H1 (cell line): Measurements from ENCODE around the gene NSDHL. TPM values are rescaled to one million over a fixed set of nuclear protein-coding genes. Genes with fewer than 3 reads are reported as not detected.

Source experiments
- CTCF ChIA-PET: fragments of 300-600 bp; sonication (Branson Sonifier 250); formaldehyde crosslinking; loops from one replicate; lab custom pipeline; 2021; ENCODE audit not compliant: partially characterized antibody; lab: Charles Lee
- POLR2A ChIA-PET: fragments of 300-600 bp; sonication (Branson Sonifier 250); formaldehyde crosslinking; loops from one replicate; lab custom pipeline; 2021; ENCODE audit warnings: inconsistent platforms; ENCODE audit not compliant: partially characterized antibody; lab: Charles Lee
- DNase-seq, 2 experiments: peaks; one replicate each; pipeline versions ENCODE4 v3.0.0 to v3.0.0-alpha.2; 2010 to 2022; ENCODE audit warnings: low spot score in 2 of 2, low read depth in 1 of 2, mixed read lengths in 1 of 2
- FAIRE-seq: peaks from 2 replicates; lab custom pipeline; 2011; peaks lifted over from hg19 to GRCh38; lab: Jason Lieb, UNC
- H2AFZ ChIP-seq: 2 replicates; pipeline ENCODE4 v1.8.1; 2012; ENCODE audit warnings: low read length, inconsistent platforms
- H2AK5ac ChIP-seq: 2 replicates; pipeline ENCODE4 v1.6.1; 2013; ENCODE audit warnings: low read depth, low read length
- H2BK120ac ChIP-seq: replicated peaks from 2 replicates; pipeline ENCODE3; 2013; ENCODE audit warnings: low read depth, low read length, inconsistent platforms
- H2BK12ac ChIP-seq: 2 replicates; pipeline ENCODE4 v1.6.1; 2013; ENCODE audit warnings: low read depth, low read length
- H2BK15ac ChIP-seq: 2 replicates; pipeline ENCODE4 v1.6.1; 2013; ENCODE audit warnings: low read length
- H2BK20ac ChIP-seq: 2 replicates; pipeline ENCODE4 v1.6.1; 2013; ENCODE audit warnings: low read length
- H2BK5ac ChIP-seq: 2 replicates; pipeline ENCODE4 v1.6.1; 2013; ENCODE audit warnings: low read depth, low read length
- H3K14ac ChIP-seq: 2 replicates; pipeline ENCODE4 v1.6.1; 2013; ENCODE audit warnings: inconsistent platforms; ENCODE audit not compliant: insufficient read length
- H3K18ac ChIP-seq: 2 replicates; pipeline ENCODE4 v1.6.1; 2013; ENCODE audit warnings: low read length; ENCODE audit errors: extremely low read depth
- H3K23ac ChIP-seq: 2 replicates; pipeline ENCODE4 v1.6.1; 2013; ENCODE audit warnings: inconsistent platforms; ENCODE audit not compliant: insufficient read length
- H3K23me2 ChIP-seq: 2 replicates; pipeline ENCODE4 v1.6.1; 2013; ENCODE audit warnings: low read depth, low read length
- H3K27ac ChIP-seq: 2 replicates; pipeline ENCODE4 v1.6.1; 2011; ENCODE audit warnings: low read depth, low read length, inconsistent platforms
- H3K27me3 ChIP-seq, 4 experiments: replicated peaks in 1 of 4; 1 replicate in 1 of 4; 2 replicates in 3 of 4; pipeline versions ENCODE4 v1.6.1 to v1.8.1; 2011 to 2013; ENCODE audit warnings: low read length in 3 of 4, mild to moderate bottlenecking in 3 of 4, inconsistent platforms in 2 of 4, mixed read lengths in 2 of 4, moderate library complexity in 1 of 4; ENCODE audit not compliant: control insufficient read depth in 3 of 4, insufficient read depth in 3 of 4; ENCODE audit errors: extremely low read depth in 1 of 4
- H3K36me3 ChIP-seq, 4 experiments: 2 replicates each; pipeline versions ENCODE4 v1.6.1 to v1.8.1; 2011 to 2013; ENCODE audit warnings: mild to moderate bottlenecking in 4 of 4, low read length in 3 of 4, moderate library complexity in 2 of 4, control low read depth in 1 of 4, inconsistent platforms in 1 of 4; ENCODE audit not compliant: insufficient read depth in 4 of 4, control insufficient read depth in 2 of 4
- H3K4ac ChIP-seq: replicated peaks from 2 replicates; pipeline ENCODE3; 2013; ENCODE audit warnings: low read length, low read depth, mixed read lengths, inconsistent platforms; ENCODE audit not compliant: insufficient read length
- H3K4me1 ChIP-seq, 4 experiments: replicated peaks in 1 of 4; 1 replicate in 1 of 4; 2 replicates in 3 of 4; pipeline versions ENCODE4 v1.6.1 to v1.8.1; 2011 to 2013; ENCODE audit warnings: low read length in 3 of 4, inconsistent platforms in 2 of 4, mixed read lengths in 1 of 4; ENCODE audit not compliant: insufficient read depth in 4 of 4, control insufficient read depth in 3 of 4
- H3K4me2 ChIP-seq, 2 experiments: 2 replicates each; pipeline versions ENCODE4 v1.6.1 to v1.8.1; 2011 to 2013; ENCODE audit warnings: low read depth in 2 of 2, low read length in 2 of 2, control low read depth in 1 of 2, inconsistent platforms in 1 of 2, mild to moderate bottlenecking in 1 of 2; ENCODE audit not compliant: insufficient read depth in 1 of 2
- H3K4me3 ChIP-seq, 4 experiments: fragments of 200-600, 300-600 bp in 1 of 4; sonication (generic), shearing (Covaris generic), sonication (Bioruptor Twin) in 1 of 4; 2 replicates each; pipeline versions ENCODE4 v1.5.1 to v1.8.1; 2011 to 2016; ENCODE audit warnings: low read length in 4 of 4, low read depth in 3 of 4, control low read depth in 2 of 4, inconsistent platforms in 2 of 4, mild to moderate bottlenecking in 2 of 4, mixed read lengths in 1 of 4, moderate library complexity in 1 of 4; ENCODE audit not compliant: insufficient read depth in 2 of 4; ENCODE audit errors: extremely low read depth in 1 of 4
- H3K56ac ChIP-seq: replicated peaks from 2 replicates; pipeline ENCODE3; 2013; ENCODE audit warnings: low read depth, mild to moderate bottlenecking, mixed read lengths, low read length, inconsistent platforms; ENCODE audit not compliant: insufficient read length
- H3K79me1 ChIP-seq: 2 replicates; pipeline ENCODE4 v1.6.1; 2013; ENCODE audit warnings: low read depth, low read length, control low read depth
- H3K79me2 ChIP-seq, 2 experiments: 2 replicates each; pipeline versions ENCODE4 v1.6.1 to v1.8.1; 2012 to 2013; ENCODE audit warnings: low read length in 2 of 2, mild to moderate bottlenecking in 2 of 2, inconsistent platforms in 1 of 2; ENCODE audit not compliant: insufficient read depth in 2 of 2, control insufficient read depth in 1 of 2
- H3K9ac ChIP-seq, 4 experiments: replicated peaks in 1 of 4; 1 replicate in 1 of 4; 2 replicates in 3 of 4; pipeline versions ENCODE4 v1.6.1 to v1.8.1; 2011 to 2013; ENCODE audit warnings: low read depth in 3 of 4, low read length in 3 of 4, control low read depth in 2 of 4, mild to moderate bottlenecking in 2 of 4, moderate library complexity in 2 of 4, inconsistent platforms in 1 of 4; ENCODE audit errors: extremely low read depth in 1 of 4
- H3K9me3 ChIP-seq, 2 experiments: 2 replicates each; pipeline versions ENCODE4 v1.6.1 to v1.8.1; 2012 to 2013; ENCODE audit warnings: mild to moderate bottlenecking in 2 of 2, moderate library complexity in 2 of 2, control low read depth in 1 of 2, inconsistent platforms in 1 of 2, low read depth in 1 of 2, low read length in 1 of 2, mixed read lengths in 1 of 2; ENCODE audit not compliant: insufficient read depth in 2 of 2
- H4K20me1 ChIP-seq, 2 experiments: replicated peaks in 1 of 2; 2 replicates each; pipeline versions ENCODE3 to v1.8.1; 2011 to 2013; ENCODE audit warnings: inconsistent platforms in 2 of 2, low read length in 2 of 2, mild to moderate bottlenecking in 1 of 2; ENCODE audit not compliant: insufficient read depth in 2 of 2, control insufficient read depth in 1 of 2
- H4K5ac ChIP-seq: 2 replicates; pipeline ENCODE4 v1.6.1; 2013; ENCODE audit warnings: low read length, low read depth, mixed read lengths, inconsistent platforms; ENCODE audit not compliant: insufficient read length
- H4K8ac ChIP-seq: 2 replicates; pipeline ENCODE4 v1.8.0; 2013; ENCODE audit warnings: mild to moderate bottlenecking, moderate library complexity, low read length, inconsistent platforms; ENCODE audit not compliant: insufficient read depth; ENCODE audit errors: extremely low read depth
- H4K91ac ChIP-seq: replicated peaks from 2 replicates; pipeline ENCODE3; 2013; ENCODE audit warnings: low read length, mixed read lengths, inconsistent platforms; ENCODE audit not compliant: insufficient read length
- ATF2 ChIP-seq: IDR thresholded peaks from 2 replicates; pipeline ENCODE4 v1.6.1; 2012; ENCODE audit warnings: low read length, inconsistent platforms
- CREB1 ChIP-seq: IDR thresholded peaks from 2 replicates; pipeline ENCODE4 v1.6.1; 2012; ENCODE audit warnings: inconsistent platforms
- CTBP2 ChIP-seq: IDR thresholded peaks from 2 replicates; pipeline ENCODE4 v1.7.0; 2011; ENCODE audit warnings: borderline replicate concordance, mild to moderate bottlenecking, moderate library complexity, mixed read lengths, low read length; ENCODE audit not compliant: insufficient read depth, insufficient read length
- GABPA ChIP-seq: IDR thresholded peaks from 2 replicates; pipeline ENCODE4 v1.6.1; 2011; ENCODE audit warnings: mild to moderate bottlenecking, low read length, moderate library complexity, borderline replicate concordance; ENCODE audit not compliant: insufficient read depth
- JUN ChIP-seq: IDR thresholded peaks from 2 replicates; pipeline ENCODE4 v1.6.1; 2011; ENCODE audit warnings: low read depth, mild to moderate bottlenecking, improper control_type of control experiment, low read length
- MAFK ChIP-seq: IDR thresholded peaks from 2 replicates; pipeline ENCODE4 v1.6.1; 2012; ENCODE audit warnings: low read depth, mild to moderate bottlenecking, improper control_type of control experiment, low read length
- POU5F1 ChIP-seq: IDR thresholded peaks from 2 replicates; pipeline ENCODE4 v1.6.1; 2011; ENCODE audit warnings: low read depth, mild to moderate bottlenecking, low read length, moderate library complexity
- SIN3A ChIP-seq, 2 experiments: IDR thresholded peaks in 1 of 2; conservative IDR thresholded peaks in 1 of 2; 2 replicates each; pipeline ENCODE4 v1.6.1; 2011 to 2012; ENCODE audit warnings: low read length in 2 of 2, improper control_type of control experiment in 1 of 2, low read depth in 1 of 2, mild to moderate bottlenecking in 1 of 2
- SIRT6 ChIP-seq: IDR thresholded peaks from one replicate; pipeline ENCODE4 v1.7.1; 2012; ENCODE audit warnings: low read length, inconsistent platforms
- SRF ChIP-seq: IDR thresholded peaks from 2 replicates; pipeline ENCODE4 v1.6.1; 2011; ENCODE audit warnings: mild to moderate bottlenecking, low read depth, low read length, moderate library complexity
- TAF1 ChIP-seq: IDR thresholded peaks from 2 replicates; pipeline ENCODE4 v1.6.1; 2011; ENCODE audit warnings: mild to moderate bottlenecking, low read depth, low read length
- TBP ChIP-seq: IDR thresholded peaks from 2 replicates; pipeline ENCODE4 v1.6.1; 2011; ENCODE audit warnings: low read depth, low read length, improper control_type of control experiment
- TEAD4 ChIP-seq: IDR thresholded peaks from 2 replicates; pipeline ENCODE4 v1.6.1; 2012; ENCODE audit warnings: low read depth, low read length, inconsistent platforms, mixed read lengths
- WGBS, 2 experiments: shearing (Covaris generic) in 1 of 2; methylation state at CpG; one replicate each; pipeline versions ENCODE4 v1.1.6 to v1.1.7; 2013 to 2015; ENCODE audit warnings: low lambda C conversion rate in 2 of 2, mixed read lengths in 2 of 2, inconsistent platforms in 1 of 2, low coverage in 1 of 2, missing lambda C conversion rate in 1 of 2; ENCODE audit not compliant: insufficient replicate concordance in 2 of 2, insufficient coverage in 1 of 2, insufficient read length in 1 of 2; ENCODE audit errors: extremely low coverage in 1 of 2, missing lambda C conversion rate in 1 of 2; 5-methylcytosine and 5-hydroxymethylcytosine counted together
- polyA plus RNA-seq, 7 experiments: library from polyadenylated mRNA; depleted of rRNA in 3 of 7; stranded (reverse) in 5 of 7; unstranded in 2 of 7; fragments of >200 nt in 5 of 7; fragments of 200-250 nt in 2 of 7; gene quantifications; 1 replicate in 5 of 7; 2 replicates in 1 of 7; 4 replicates in 1 of 7; pipeline versions ENCODE4 v1.2.1 to v1.2.3, GENCODE V29; 2011 to 2013; ENCODE audit warnings: missing spikeins in 2 of 7, mixed read lengths in 2 of 7
- total RNA-seq: library from RNA; stranded (reverse); fragmentation: NEBNext Ultra II Directional; extraction: Animal tissue kit (Norgen Biotek cat#: 25700); gene quantifications from 2 replicates; pipeline ENCODE4 v1.2.1, GENCODE V29; 2021

The NSDHL gene
- total and polyA plus RNA-seq, 2 of the 8 experiments (the other 6 are each of a cell fraction or from before 2014, with no cell fraction given): 31.5 to 34.6 TPM

- Histone ChIP-seq H4K8ac (no peak overlapping the region), H2AK5ac (no peak overlapping the region), H2AFZ (no peak overlapping the region), H3K27me3 (no peaks in the 10 kb centered on the region), H4K20me1 (peaks cover 0 to under 1% of the 10 kb centered on the region in 2 experiments), H3K14ac (no peak overlapping the region), H3K4me1 (no peaks in the 10 kb centered on the region), H3K23me2 (no peaks in the 10 kb centered on the region), H3K23ac (no peak overlapping the region), H3K4me2 (no peak overlapping the region), H3K9ac (no peak overlapping the region), H3K18ac (no peak overlapping the region), H2BK20ac (no peak overlapping the region), H3K4me3 (no peak overlapping the region), H3K9me3 (no peaks in the 10 kb centered on the region), H2BK15ac (no peak overlapping the region), H3K79me1 (0 out of 2 replicates have a peak, but pooled peaks cover 2% of the 10 kb centered on the region), H3K27ac (no peak overlapping the region), H3K4ac (no peak overlapping the region), H4K5ac (no peak overlapping the region), H3K79me2 (no peaks in the 10 kb centered on the region), H2BK5ac (no peak overlapping the region), H4K91ac (no peak overlapping the region), H2BK120ac (no peak overlapping the region), H2BK12ac (no peak overlapping the region), H3K56ac (no peak overlapping the region), H3K36me3 (peaks cover 0 to 16% (median 9%) of the 10 kb centered on the region in 4 experiments; a peak in 5 of 8 replicates)
- CTCF ChIA-PET: interaction anchor here (0.6 to 1.2 kb wide), 3 partner anchors 11 to 1122 kb away, joined by 3 read pairs; no protein-coding TSS in a partner anchor
- FAIRE-seq (no peak), DNase-seq (no peak)
- POLR2A ChIA-PET: interaction anchor here (1.3 kb wide), 1 partner anchor 10 kb away, joined by 3 read pairs; no protein-coding TSS in a partner anchor
- 98% methylated on average over 7 of the region's 7 CpGs; no CpG with 5 or more reads in 1 of the 2 experiments for WGBS, 2 experiments
- no peak for TF ChIP-seq JUN
- no peak for TF ChIP-seq GABPA
- TF ChIP-seq SIN3A (conservative IDR thresholded peaks at IDR 0.05 in 1 of 2, IDR thresholded peaks at IDR 0.05 in 1 of 2; ENCODE audit: low read depth in 1 of 2, low read length in 2 of 2): no peak
- no peak for TF ChIP-seq CREB1
- TF ChIP-seq TAF1: no peak
- no peak for TF ChIP-seq CTBP2
- TF ChIP-seq SRF: no peak
- TF ChIP-seq TEAD4: no peak
- TF ChIP-seq SIRT6: no peak
- no peak for TF ChIP-seq POU5F1
- TF ChIP-seq TBP: no peak
- TF ChIP-seq ATF2: no peak
- TF ChIP-seq MAFK: no peak
Observed at GRCh38 chrX:152853986-152854385, 23.1 kb downstream of the NSDHL start.
